GM19328 (cell line): ENCODE data around the gene EML3.
A peak's percentile ranks its signal among the peaks of the same experiment; 100 is the strongest.
"Not testable (repeated sequence)": the region's sequence is repeated elsewhere in the genome, so short reads cannot be mapped to it uniquely, and the experiment has no call there.

Experiments
- ATAC-seq: cut with Tn5 transposase; IDR thresholded peaks from one replicate; pipeline ENCODE4 v1.9.1; 2021; ENCODE audit warnings: mild to moderate bottlenecking, moderate library complexity; ENCODE audit not compliant: unreplicated experiment

EML3 gene

GRCh38 chr11:62621567-62622470, 9.2 kb upstream of the EML3 start, which contains the start of gene B3GAT3:
TSS of gene B3GAT3 (minus strand) at chr11:62621986. CDS start at chr11:62621947, 39 bp downstream.
- peak; percentile 90 for ATAC-seq

GRCh38 chr11:62621027-62621566, 8.5 kb upstream of the EML3 start:
- ATAC-seq: no peak

DNA sequence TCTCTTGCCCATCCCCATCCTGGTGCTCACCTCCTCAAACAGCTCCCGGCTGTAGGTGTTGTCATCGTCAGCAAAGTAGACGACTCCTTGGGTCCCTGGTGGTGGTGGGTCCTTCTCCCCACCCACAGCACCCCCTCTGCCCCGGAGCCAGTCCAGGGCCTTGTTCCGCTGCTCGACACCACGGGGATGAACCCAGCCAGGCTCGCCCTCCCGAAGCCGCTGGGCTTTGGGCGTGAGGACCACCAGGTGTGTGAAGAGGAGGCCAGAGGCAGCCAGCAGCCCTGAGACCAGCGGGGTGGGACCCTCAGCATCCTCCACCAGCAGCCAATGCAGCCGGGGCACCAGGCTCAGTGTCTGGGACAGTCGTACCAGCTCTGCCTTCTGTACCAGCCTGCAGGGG, 4.4 kb upstream of the EML3 start:
- not testable (repeated sequence) for ATAC-seq

- ATAC-seq: no peak
Observed at GRCh38 chr11:62615521-62615920, 2.9 kb upstream of the EML3 start.

DNA sequence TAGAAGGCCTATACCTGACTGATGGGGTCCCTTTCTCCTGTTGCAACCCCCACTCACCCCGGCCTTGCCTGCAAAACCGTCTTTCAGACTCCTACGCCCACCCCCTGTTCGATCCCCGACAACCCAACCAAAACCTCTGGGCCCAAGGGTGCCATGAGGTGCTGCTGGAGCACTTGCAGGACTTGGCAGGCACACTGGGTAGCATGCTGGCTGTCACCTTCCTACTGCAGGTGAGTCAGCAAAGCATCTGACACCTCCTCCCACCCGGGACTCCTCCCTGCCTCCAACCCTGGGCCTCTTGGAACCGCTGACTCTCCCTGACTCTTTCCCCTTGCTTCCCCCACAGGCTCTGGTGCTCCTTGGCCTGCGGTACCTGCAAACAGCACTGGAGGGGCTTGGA, 1.7 kb upstream of the EML3 start:
- no peak for ATAC-seq

GRCh38 chr11:62613291-62613778, 760 bp upstream of the EML3 start:
- no peak for ATAC-seq

GRCh38 chr11:62611705-62612365, 740 bp downstream of the EML3 start:
- ATAC-seq: no peak

- no peak for ATAC-seq
Observed at GRCh38 chr11:62610814-62611704, 1.5 kb downstream of the EML3 start.

- no peak for ATAC-seq
Observed at GRCh38 chr11:62610403-62610802, 2.2 kb downstream of the EML3 start.

DNA sequence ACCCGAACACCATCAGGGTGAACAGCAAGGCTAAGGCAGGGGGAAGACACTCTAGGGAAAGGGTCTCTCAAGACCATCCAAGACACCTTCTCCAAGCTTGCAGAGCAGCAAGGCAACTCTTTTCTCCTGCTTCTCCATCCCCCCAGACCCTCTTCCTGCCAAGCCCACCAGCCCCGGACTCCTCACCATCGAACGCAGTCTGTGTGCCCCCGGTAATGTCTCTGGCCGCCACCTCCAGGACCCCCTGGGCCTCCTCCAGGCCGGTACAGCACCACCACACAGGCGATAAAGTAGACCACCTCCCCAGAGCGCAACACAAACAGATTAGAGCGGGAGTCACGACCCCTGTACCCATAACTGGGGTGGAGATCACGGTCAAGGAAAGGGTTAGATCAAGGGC, 3.8 kb downstream of the EML3 start:
- ATAC-seq: no peak

DNA sequence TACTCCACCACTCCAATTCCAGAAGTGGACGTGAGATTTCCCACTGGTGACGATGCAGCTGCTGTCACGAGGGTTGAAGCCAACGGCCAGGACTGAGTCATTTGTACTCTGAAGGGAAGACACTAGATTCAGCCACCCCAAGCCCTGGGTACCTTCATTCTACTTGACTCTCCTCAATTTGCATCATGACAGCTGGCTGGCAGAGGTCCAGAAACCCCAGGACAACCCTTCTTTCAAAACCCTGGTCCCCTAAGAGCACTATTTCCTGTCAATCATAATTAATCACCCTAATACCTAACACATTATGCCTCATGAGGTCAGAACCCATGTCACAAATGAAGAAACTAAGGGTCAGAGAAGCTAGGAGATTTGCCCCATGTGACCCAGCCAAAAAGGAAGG, 4.9 kb downstream of the EML3 start:
- no peak for ATAC-seq

DNA sequence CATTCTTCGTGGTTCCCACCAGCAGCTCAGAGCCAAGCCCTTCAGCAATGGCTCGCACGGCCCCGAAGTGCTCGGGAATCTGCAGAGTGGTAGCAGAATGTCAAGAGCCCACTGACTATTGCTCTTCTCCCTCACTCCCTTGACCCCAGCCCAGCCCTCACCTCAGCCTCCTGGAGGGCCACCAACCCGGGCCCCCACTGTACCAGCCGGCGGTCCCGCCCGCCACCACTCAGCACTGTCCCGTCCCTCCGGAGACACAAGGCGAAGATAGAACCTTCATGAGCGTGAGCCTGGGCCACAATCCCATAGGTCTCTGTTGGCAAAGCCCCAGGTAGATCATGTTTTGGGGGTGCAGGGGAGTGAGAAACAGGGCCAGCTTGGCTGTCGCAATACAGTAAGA, 6.7 kb downstream of the EML3 start:
- no peak for ATAC-seq

DNA sequence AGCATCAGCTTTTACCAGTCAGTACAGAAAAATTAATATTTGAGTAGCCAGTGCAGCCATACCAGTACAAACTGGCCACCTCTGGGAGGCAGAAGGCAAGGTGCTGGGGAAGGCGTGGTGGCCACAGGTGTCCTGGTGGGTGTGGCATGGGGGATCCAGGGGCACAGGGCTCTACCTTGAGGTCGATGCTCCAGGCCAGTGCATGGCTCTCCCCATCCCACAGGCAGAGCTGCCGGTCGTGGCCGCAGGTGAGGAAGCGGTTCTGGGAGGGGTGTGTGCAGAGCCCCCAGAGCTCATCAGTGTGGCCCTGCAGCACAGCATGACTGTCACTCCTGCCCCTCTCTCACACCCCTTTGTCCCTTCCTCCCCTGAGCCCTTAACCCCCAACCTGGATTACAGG, 7.1 kb downstream of the EML3 start:
- ATAC-seq: no peak

DNA sequence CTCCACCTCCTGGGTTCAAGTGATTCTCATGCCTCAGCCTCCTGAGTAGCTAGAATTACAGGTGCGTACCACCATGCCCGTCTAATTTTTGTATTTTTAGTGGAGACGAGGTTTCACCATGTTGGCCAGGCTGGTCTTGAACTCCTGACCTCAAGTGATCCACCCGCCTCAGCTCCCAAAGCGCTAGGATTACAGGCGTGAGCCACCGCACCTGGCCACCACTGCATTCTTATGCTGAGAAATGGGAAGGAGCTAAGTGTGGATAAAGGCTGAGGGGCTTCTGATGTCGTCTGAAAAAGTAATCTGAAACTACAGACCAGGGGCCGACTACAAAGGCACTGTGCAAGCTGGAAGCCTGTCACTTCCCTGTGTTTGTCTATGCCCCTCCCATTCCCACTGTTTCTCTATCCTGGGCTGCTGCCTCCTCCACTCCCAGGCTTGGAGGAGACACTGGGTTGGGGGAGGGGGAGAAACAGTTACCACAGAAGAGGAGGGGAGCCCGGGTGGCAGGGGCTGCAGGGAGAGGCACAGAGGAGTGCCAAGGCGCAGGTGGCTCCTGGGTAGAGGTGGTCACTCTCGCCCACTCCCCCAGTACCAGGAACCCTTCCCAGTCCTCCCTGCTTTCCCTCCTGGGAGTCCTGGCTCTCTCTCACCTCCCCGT, 8.0 kb downstream of the EML3 start:
- ATAC-seq: no peak

GRCh38 chr11:62603776-62604299, 8.7 kb downstream of the EML3 start:
- ATAC-seq: no peak

- no peak for ATAC-seq
Observed at GRCh38 chr11:62603072-62603408, 9.5 kb downstream of the EML3 start.

- no peak for ATAC-seq
Observed at GRCh38 chr11:62602141-62603071, 10.2 kb downstream of the EML3 start.

GRCh38 chr11:62601372-62602140, 11.0 kb downstream of the EML3 start, which contains the start of gene MTA2:
TSS of gene MTA2 (minus strand) at chr11:62601865. CDS start at chr11:62601450, 415 bp downstream.
- ATAC-seq: peak; percentile 75
